K562 (cell line): ENCODE data around the gene SLC9C2. TPM values are rescaled to one million over a fixed set of nuclear protein-coding genes. Genes with fewer than 3 reads are reported as not detected.

Source experiments
- CHD4 ChIP-seq: fragments of 200-600 bp; sonication (generic); IDR thresholded peaks from 3 replicates; pipeline ENCODE4 v1.6.1; 2012; ENCODE audit warnings: low read depth, mild to moderate bottlenecking, mixed read lengths, low read length, inconsistent platforms; ENCODE audit not compliant: insufficient read depth, insufficient replicate concordance, poor library complexity, severe bottlenecking
- FOSL1 ChIP-seq: fragments of 200-800 bp; sonication (Bioruptor generic); conservative IDR thresholded peaks from 2 replicates; pipeline ENCODE4 v1.6.1; 2016; ENCODE audit warnings: missing genetic modification characterization, missing compliant biosample characterization
- JUND ChIP-seq, 2 experiments: IDR thresholded peaks; 2 replicates in 1 of 2; 3 replicates in 1 of 2; pipeline ENCODE4 v1.6.1; 2011; ENCODE audit warnings: borderline replicate concordance in 2 of 2, low read depth in 2 of 2, low read length in 2 of 2, improper control_type of control experiment in 1 of 2, missing biosample characterization in 1 of 2, missing genetic modification characterization in 1 of 2, missing genetic modification reagents in 1 of 2
- MAZ ChIP-seq, 2 experiments: fragments of 450-650 bp in 1 of 2; sonication (generic) in 1 of 2; formaldehyde crosslinking; IDR thresholded peaks in 1 of 2; conservative IDR thresholded peaks in 1 of 2; 2 replicates each; pipeline versions ENCODE4 v1.4.0 to v1.5.0; 2020; ENCODE audit warnings: mild to moderate bottlenecking in 1 of 2, missing genetic modification reagents in 1 of 2
- RFX1 ChIP-seq: fragments of 450-650 bp; IDR thresholded peaks from 2 replicates; pipeline ENCODE4 v1.6.1; 2016; ENCODE audit warnings: mild to moderate bottlenecking, moderate library complexity
- SMAD2 ChIP-seq: fragments of 150-350 bp; IDR thresholded peaks from 2 replicates; pipeline ENCODE4 v1.6.1; 2014; ENCODE audit warnings: low read depth, mild to moderate bottlenecking, low read length
- ZBTB34 ChIP-seq: fragments of 250-450 bp; sonication (Bioruptor Pico); IDR thresholded peaks from 2 replicates; pipeline ENCODE4 v1.8.0; 2021; ENCODE audit warnings: mild to moderate bottlenecking, moderate library complexity
- polyA plus RNA-seq, 8 experiments: library from polyadenylated mRNA; depleted of rRNA in 4 of 8; stranded (reverse) in 5 of 8; unstranded in 3 of 8; fragments of >200 nt; fragmentation: Nextera tagmentation in 2 of 8; fragmentation: Illumina TruSeq in 1 of 8; extraction: Ambion mirVana in 2 of 8; extraction: Trizol in 1 of 8; gene quantifications; 2 replicates each; pipeline versions ENCODE4 v1.2.1 to v1.2.3, GENCODE V29; 2011 to 2014; ENCODE audit warnings: inconsistent platforms in 1 of 8, missing spikeins in 1 of 8
- total RNA-seq, 7 experiments: library from RNA; depleted of rRNA in 6 of 7; stranded (reverse); fragments of >200 nt in 6 of 7; fragmentation: Illumina TruSeq in 2 of 7; extraction: Trizol in 2 of 7; gene quantifications; 2 replicates each; pipeline versions ENCODE4 v1.2.1 to v1.2.3, GENCODE V29; 2011 to 2021; ENCODE audit warnings: low replicate concordance in 1 of 7
- TF ChIP-seq, protein P1 (sequence below), 2 experiments: fragments of 450-650 bp; IDR thresholded peaks; 2 replicates each; pipeline ENCODE4 v1.6.1; 2016; ENCODE audit warnings: mild to moderate bottlenecking in 2 of 2, borderline replicate concordance in 1 of 2, low read depth in 1 of 2, moderate library complexity in 1 of 2

Gene SLC9C2
- total and polyA plus RNA-seq, 9 of the 15 experiments (the other 6 are each of a cell fraction or from before 2014, with no cell fraction given): 0.11 to 0.22 (median 0.15) TPM; not detected in 5

DNA sequence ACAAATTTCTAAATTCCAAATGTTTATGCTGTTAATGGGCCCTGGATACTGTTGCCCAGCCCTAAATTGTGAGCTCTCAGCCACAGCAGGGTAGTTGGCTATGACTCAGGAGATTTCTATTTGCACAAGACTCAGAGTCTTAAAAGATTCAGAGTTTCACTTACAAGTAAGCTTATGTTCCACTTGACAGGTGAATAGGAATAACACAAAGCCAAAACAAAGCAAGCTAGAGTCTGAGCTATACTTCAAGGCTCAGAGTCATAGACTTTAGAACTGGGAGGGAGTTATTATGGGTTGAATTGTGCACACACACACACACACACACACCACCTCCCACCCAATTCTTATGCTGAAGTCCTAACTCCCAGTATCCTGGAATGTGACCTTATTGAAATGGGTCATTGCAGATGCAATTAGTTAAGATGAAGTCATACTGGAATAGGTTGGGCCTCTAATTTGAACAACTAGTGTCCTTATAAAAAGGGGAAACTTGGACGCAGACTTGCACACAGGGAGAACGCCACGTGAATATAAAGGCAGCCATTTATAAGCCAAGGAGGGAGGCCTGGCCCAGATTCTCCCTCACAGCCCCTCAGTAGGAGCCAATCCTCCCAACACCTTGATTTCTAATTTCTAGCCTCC lies 95.5 kb downstream of the SLC9C2 start (continued):
- no peak for TF ChIP-seq ZBTB34
- TF ChIP-seq, protein P1, sequence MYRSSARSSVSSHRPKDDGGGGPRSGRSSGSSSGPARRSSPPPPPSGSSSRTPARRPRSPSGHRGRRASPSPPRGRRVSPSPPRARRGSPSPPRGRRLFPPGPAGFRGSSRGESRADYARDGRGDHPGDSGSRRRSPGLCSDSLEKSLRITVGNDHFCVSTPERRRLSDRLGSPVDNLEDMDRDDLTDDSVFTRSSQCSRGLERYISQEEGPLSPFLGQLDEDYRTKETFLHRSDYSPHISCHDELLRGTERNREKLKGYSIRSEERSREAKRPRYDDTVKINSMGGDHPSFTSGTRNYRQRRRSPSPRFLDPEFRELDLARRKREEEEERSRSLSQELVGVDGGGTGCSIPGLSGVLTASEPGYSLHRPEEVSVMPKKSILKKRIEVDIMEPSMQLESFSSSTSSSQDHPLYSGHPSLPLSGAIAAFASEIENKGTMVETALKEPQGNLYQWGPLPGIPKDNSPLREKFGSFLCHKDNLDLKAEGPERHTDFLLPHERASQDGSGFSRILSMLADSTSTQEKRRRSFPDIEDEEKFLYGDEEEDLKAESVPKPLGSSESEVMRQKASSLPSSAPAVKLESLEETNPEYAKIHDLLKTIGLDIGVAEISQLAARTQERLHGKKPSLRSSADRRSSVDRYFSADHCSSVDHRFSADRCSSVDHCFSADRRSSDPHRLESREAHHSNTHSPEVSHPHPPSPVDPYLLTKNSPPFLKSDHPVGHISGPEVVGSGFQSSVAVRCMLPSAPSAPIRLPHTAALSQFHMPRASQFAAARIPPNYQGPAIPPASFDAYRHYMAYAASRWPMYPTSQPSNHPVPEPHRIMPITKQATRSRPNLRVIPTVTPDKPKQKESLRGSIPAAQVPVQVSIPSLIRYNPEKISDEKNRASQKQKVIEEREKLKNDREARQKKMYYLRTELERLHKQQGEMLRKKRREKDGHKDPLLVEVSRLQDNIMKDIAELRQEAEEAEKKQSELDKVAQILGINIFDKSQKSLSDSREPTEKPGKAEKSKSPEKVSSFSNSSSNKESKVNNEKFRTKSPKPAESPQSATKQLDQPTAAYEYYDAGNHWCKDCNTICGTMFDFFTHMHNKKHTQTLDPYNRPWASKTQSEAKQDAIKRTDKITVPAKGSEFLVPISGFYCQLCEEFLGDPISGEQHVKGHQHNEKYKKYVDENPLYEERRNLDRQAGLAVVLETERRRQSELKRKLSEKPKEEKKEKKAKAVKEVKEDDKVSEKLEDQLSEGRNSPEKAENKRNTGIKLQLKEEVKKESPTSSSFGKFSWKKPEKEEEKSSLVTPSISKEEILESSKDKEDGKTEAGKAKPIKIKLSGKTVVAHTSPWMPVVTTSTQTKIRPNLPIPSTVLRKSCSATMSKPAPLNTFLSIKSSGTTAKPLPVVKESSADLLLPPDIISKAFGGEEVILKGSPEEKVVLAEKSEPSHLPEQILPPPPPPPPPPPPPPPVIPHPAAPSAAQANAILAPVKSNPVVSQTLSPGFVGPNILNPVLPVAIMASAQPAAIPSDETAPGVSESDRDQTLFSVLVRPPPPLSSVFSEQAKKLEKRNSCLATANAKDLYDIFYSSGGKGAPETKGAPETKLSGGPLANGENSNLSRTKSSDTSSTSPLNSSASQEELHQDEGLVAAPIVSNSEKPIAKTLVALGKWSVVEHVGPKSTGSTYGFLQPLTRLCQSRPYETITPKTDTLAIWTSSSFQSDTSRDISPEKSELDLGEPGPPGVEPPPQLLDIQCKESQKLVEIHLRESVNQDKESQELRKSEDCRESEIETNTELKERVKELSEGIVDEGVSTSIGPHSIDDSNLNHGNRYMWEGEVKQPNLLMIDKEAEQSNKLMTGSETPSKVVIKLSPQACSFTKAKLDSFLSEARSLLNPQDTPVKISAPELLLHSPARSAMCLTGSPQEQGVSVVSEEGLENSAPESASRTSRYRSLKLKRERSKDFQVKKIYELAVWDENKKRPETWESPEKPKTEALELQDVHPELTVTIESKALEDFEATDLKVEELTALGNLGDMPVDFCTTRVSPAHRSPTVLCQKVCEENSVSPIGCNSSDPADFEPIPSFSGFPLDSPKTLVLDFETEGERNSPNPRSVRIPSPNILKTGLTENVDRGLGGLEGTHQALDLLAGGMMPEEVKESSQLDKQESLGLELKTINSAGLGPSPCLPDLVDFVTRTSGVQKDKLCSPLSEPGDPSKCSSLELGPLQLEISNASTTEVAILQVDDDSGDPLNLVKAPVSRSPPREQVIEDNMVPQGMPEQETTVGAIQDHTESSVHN (IDR thresholded peaks at IDR 0.05; ENCODE audit: borderline replicate concordance in 1 of 2, low read depth in 1 of 2): no peak
- TF ChIP-seq CHD4: no peak
- TF ChIP-seq SMAD2: no peak
- 0 out of 2 replicates have a peak, but pooled peaks have one; percentile 18 for TF ChIP-seq JUND (IDR thresholded peaks at IDR 0.05; ENCODE audit: borderline replicate concordance, low read depth, low read length)
- no peak; the same call in 2 of the 3 replicates for TF ChIP-seq JUND (tag; IDR thresholded peaks at IDR 0.05; ENCODE audit: borderline replicate concordance, low read depth, low read length)
- TF ChIP-seq FOSL1: 0 out of 2 replicates have a peak, but pooled peaks have one; percentile 39
- peak; percentile 62 for TF ChIP-seq RFX1
- no peak for TF ChIP-seq MAZ (CRISPR knock-in tag; conservative IDR thresholded peaks at IDR 0.05 in 1 of 2, IDR thresholded peaks at IDR 0.05 in 1 of 2)
